ENCODE measurements around the gene KLF6.

Gene KLF6

DNA sequence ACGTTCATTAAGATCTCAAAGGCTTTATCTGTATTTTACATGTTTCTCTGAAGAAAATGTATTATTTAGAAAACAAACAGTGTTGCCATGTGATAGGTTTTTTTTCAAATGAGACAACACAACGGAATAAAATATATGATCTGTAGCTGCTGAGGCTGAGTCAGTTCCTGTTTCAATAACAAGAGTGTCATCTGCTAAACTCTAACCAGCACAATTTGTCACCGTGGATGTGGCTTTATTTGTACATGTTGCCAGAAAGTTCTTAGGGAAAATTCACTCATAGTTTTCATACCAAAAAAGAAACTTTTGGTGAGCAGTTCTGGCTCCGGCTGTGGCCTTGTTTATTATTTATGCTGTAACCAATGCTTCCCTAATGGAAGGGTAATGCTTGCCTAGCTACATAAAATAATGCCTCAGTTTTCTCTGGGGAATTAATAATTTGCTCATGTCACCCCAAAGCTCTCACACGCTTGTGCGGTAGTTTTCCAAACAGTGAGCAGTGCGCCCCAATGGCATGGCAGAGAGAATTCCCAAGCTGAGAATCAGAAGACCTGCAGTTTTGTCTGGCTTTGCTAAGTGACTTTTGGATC lies 20.3 kb upstream of the KLF6 start:
- H3K27ac ChIP-seq, result no peak overlapping the region
- TF ChIP-seq CTCF (conservative IDR thresholded peaks at IDR 0.05) (no peak), ZFX (IDR thresholded peaks at IDR 0.05) (no peak)

GRCh38 chr10:3803927-3804741 lies 19.1 kb upstream of the KLF6 start:
- H3K27ac ChIP-seq, result no peak overlapping the region

GRCh38 chr10:3803295-3803926 lies 18.4 kb upstream of the KLF6 start:
- no peak overlapping the region for H3K27ac ChIP-seq
- TF ChIP-seq ZFX (IDR thresholded peaks at IDR 0.05) (no peak), CTCF (conservative IDR thresholded peaks at IDR 0.05) (no peak)

More at GRCh38 chr10:3803927-3804741, 19.1 kb upstream of the KLF6 start:
- no peak for TF ChIP-seq ZFX (IDR thresholded peaks at IDR 0.05)
- TF ChIP-seq CTCF (conservative IDR thresholded peaks at IDR 0.05), result no peak

DNA sequence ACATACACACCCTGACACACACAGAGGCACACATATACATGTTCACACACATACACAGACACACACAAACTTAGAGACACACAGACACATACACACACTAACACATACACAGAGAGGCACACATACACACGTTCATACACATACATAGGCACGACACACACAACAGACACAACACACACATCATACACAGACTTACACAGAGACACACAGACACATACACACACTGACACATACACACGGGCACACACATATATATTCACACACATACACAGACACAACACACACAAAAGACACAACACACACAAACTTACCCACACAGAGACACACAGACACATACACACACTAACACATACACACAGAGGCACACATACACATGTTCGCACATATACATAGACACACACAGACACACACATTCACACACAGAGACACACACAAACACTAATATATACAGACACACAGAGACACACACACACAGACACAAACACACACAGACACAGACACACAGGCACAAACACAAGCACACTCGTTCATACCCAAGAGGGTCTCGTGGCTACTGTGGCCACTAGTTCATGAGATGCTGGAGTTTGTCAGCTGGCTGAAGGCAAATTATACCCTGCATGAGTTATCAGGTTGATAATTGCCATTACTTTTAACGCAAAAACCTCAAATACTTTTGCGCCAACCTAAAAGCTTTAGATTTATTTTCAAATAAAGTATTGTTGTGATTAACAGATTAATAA lies 17.7 kb upstream of the KLF6 start:
- TF ChIP-seq CTCF (conservative IDR thresholded peaks at IDR 0.05) (no peak), ZFX (IDR thresholded peaks at IDR 0.05) (no peak)
- H3K27ac ChIP-seq, result no peak overlapping the region

DNA sequence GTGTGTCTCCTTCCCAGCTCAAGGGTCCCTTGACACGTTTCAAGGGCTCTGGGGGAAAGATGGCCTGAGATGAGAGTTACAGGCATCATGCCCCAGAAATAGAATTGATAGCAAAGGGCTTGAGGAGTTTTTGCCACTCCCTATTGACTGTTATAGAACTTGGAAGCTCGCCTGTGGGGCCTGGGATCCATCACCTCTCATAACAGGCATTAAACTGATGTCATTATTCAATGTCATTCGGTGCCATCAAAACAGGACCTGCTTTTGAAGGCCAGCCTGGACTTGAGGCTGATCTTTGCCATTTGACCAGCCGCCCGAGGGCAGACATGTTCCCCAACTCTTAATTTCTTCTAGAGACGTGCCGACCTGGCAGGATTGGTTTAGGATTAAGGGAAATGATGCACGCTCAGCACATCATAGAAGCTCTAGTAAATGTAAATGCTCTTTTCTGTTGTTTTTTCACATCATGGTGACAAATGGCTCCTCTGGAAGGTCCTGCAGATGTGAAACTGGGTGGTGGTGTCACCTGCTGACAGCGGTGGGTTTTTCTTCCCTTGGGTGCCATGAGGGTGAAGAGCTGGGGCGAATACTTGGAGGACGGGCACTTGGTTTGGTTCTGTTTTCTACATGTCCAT lies 16.7 kb upstream of the KLF6 start:
- TF ChIP-seq ZFX (IDR thresholded peaks at IDR 0.05) (no peak), CTCF (conservative IDR thresholded peaks at IDR 0.05) (no peak)
- no peak overlapping the region for H3K27ac ChIP-seq

DNA sequence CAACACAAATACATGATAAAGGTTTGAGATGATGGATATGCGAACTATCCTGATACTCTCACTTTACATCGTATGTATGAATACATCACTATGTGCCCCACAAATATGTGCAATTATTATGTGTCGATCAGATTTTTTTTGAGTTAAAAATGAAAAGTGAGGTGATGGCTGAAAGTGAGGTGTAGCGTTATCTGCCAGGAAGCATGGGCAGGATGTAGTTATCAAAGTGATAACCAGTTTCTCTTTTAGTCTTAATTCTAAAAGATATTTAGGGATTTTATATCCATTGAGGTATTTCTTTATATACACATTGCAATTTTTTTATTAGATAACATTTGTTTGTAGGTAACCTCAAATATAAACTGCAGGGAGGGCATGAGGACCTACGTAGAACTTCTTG lies 15.6 kb upstream of the KLF6 start:
- TF ChIP-seq ZFX (IDR thresholded peaks at IDR 0.05) (no peak), CTCF (conservative IDR thresholded peaks at IDR 0.05) (no peak)
- no peak overlapping the region for H3K27ac ChIP-seq
